HG02938 (cell line): Measurements from ENCODE around the gene ITPK1.

ENCODE experiments used
- ATAC-seq: cut with Tn5 transposase; IDR thresholded peaks from one replicate; pipeline ENCODE4 v1.9.1; 2021; ENCODE audit warnings: mild to moderate bottlenecking, moderate library complexity; ENCODE audit not compliant: unreplicated experiment

Gene ITPK1

DNA sequence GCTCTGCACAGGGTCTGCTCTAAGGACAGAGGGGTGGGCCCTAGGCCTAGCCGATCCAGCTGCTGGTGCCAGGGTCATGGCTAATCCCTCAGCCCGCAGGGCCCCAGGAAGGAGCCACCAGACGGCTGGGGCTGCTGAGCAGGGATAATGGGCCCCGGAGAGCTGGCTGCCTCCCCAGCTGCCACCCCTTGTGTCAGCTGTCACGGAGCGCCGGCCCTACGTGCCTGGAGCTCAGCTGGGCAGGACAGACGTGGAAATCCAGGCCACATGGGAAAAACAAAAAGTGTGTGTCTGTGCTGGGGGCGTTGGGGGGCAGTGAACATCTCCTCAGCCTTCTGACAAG lies 156.6 kb downstream of the ITPK1 start:
- ATAC-seq: no peak

DNA sequence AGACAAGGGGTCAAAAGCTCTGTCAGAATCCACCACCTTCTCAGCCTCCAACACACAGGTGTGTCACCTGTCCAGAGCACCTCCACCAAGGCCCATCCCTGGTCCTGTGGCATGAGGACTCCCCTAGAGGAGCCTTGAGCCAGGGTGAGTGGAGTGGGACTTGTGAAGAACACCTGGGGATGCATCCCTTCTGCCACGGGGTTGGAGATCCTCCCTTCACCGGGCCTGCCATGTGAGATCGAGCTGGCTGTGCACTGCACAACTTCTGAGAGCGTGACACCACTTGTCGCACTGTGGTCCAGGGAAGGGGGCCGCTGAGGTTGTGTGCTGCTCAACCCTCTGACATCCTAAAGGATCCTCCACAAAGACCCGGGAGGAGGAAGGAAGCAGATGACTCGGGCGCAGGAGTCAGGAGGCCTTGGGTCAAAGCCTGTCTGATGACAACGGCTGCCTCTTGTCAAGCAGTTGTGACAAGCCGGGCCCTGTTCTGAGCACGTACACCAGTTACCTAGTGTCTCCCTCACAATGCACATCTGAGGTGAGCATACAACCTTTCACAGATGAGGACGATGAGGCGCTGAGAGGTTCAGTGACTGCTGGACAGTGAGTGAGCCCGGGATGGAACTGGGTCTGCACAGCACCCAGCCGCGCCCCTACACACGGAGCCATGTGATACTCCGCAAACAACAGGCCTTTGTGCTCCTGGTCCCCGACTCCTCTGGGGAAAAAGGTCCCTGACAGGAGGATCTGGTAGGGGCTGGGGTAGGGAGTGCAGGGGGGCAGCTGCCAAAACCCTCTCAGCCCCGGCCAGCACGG lies 157.1 kb downstream of the ITPK1 start:
- ATAC-seq: no peak

DNA sequence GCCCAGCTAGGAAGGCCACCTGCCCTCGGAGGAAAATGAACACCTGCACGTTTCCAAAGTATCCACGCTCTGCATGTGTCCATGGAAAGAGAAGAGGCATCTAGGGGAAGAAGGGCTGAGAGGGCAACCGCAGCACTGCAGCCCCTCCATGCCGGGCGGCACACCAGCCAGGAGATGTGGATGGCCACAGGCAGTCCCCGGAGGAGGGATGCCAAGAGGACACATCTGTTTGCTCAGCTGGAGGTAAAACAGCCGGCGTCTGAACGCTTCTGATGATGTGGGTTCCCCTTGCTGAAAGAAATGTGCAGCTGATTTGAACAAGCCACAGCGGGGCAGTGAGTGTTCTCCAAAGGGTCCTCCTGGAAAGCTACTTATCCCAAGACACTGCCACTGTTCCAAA lies 158.8 kb downstream of the ITPK1 start:
- ATAC-seq: no peak

DNA sequence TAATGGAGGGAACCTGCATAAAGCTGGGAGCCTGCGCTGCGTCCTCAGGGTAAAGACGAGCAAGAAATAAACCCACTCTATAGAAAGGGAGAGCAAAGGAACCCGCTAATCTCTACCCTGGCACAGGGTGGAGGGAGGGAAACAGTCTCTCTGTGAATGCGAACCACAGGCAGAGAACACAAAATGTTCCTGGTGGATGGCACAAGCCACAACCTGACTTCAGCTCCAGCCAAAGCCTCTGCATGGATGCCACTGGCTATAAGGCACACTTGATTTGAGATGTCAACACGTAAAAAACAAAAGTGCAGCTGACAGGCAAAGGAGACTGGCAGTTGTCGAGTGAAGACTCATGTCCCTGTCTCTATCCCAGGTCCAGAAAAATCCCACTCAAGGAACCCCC lies 160.3 kb downstream of the ITPK1 start:
- no peak for ATAC-seq

DNA sequence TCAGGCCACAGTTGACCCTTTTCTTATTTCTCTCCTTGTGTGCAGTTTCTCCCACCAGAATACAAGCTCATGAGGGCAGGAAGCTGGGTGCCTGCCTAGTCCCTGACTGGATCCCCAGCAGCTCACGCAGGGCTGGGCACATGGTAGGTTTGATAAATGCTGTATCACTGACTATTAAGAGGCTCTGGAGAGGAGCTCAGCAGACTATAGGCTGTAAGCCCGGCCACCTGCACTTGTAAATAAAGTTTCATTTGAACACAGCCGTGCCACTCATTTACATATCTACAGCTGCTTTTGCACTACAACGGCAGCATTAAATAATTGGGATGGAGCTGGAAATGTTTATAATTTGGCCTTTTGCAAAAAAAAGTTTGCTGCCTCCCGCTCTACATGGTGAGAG lies 160.8 kb downstream of the ITPK1 start:
- no peak for ATAC-seq

DNA sequence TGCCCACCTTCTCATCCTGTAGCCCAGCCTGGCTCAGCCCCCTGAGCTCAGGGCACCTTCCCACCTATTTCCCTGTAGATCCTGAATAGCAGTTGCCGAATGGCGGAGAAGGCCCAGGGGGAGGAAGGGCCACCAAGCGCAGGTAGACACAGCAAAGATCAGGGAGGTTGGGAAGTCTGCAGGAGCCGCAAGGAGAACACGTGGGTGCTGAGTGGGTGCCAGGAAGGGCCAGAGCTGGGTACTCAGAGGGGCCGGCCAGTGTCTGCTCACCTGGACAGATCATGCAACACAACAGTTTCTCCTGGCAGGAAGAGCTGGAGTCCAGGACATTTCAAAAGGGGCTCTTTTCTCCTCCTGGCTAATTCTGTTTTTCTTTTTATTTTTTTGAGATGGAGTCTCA lies 162.2 kb downstream of the ITPK1 start:
- no peak for ATAC-seq

DNA sequence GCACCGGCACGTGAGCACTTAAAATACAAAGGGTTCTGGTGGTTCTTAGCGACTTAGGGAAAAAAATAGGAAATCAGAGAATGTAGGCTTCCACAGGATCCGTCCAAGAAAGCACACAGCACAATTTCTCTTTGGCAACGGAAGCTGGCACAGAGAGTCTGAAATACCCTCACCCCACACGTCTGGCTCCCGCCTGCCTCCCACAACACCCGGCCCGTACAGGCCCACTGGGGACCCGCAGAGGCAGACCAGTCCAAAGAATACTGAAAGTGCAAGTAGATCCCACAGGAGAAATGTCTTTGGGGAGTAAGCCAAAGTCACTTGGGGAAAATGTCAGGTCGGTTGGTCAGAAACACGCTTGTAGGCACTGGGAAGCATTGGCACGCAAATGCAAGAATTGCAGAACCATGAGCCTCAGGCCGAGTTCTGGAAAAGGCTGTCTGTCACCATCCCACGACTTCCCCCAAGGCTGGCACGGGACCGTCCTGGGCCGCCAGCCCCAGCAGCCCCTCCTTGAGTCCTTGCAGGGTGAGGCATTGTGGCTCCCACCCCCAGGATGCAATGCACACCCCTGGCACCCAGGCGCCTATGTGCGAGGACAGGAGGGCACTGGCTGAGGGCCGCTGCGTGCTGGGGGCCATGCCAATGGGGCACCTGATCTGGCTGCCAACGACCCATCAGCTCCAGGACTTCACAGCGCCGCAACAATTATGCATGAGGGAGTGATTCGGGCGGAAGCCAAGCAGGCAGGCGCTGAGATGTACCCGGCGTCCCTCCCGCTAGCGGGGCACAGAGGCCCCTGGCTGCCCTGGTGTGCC lies 163.0 kb downstream of the ITPK1 start:
- ATAC-seq: no peak

DNA sequence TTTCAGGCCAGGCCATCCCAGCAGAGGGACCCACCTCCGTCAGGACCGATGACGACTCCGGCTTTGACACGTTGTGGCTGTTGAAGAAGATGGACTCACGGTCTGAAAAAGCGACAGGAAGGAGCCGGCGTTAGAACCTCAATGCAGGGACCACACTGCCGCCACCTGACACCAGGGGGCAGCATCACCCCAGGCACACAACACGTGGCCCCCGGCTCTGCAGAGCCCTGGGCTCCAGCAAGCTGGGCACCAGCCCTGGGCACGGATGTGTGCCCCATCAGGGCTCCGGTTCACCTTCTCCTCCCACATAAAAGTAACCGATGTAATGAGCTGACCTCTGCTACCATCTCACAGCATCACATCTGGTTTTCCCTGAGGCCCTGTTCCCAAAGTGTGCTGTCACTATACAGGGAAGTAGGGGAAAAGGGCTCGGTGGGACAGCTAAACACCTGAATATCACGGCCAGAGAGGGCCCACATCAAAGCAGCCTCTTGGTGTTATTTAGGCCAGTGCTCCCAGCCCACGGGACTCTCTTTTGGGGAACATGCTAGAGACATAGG lies 163.7 kb downstream of the ITPK1 start:
- ATAC-seq: peak; percentile 66

DNA sequence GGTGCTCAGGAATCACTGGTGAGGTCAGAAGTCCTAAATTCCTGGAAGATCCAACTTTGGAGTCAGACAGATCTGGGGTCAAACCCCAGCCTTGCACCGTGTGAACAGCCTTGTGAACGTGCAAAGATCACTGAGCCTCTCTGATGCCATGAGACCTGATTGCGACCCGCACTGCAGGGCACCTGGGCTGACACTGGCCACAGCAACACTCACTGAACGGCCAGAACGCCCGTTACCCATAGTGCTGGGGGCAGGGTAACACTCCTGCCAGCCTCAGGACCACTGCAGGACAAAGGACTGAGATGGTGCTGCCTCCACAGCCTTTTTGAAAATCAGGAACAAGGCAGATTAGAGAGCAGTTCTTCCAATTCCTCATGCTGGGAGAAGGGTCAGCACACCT lies 164.5 kb downstream of the ITPK1 start:
- ATAC-seq: no peak

DNA sequence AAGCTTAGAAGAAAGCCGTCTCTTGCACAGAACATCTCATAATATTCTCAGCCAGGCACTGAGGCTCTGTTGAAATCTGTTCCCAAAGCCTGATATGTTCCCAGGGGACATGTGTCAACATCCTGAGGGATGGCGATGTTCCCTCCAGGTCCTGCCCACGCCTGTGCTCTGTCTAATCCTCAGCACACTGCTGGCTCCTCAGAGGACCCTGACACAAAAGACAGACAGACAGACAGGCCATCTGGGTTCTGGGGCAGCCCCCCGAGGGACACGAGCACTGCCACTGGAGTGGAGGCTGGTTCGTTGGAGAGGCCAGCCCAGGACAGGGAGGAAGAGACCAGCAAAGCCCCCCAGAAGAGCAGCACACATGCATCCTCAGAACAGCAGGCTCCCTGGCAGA lies 165.0 kb downstream of the ITPK1 start:
- ATAC-seq: no peak

DNA sequence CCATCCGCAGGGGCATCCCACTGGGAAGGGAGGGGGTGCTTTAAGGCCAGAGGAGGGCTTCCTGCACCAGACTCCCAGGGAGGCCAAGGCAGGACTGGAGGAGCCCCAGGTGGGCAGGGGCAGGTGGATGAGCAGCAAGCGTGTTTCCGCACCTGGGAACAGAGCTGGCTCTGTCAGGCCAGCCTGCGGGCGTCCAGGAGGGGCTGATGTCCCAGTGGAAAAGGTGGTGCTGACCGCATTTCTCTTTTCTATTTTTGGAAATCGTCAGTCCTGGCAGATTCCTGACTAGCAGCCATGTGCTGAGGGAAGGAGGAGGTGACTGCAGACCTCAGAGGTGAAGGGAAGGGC lies 165.6 kb downstream of the ITPK1 start:
- ATAC-seq: no peak

DNA sequence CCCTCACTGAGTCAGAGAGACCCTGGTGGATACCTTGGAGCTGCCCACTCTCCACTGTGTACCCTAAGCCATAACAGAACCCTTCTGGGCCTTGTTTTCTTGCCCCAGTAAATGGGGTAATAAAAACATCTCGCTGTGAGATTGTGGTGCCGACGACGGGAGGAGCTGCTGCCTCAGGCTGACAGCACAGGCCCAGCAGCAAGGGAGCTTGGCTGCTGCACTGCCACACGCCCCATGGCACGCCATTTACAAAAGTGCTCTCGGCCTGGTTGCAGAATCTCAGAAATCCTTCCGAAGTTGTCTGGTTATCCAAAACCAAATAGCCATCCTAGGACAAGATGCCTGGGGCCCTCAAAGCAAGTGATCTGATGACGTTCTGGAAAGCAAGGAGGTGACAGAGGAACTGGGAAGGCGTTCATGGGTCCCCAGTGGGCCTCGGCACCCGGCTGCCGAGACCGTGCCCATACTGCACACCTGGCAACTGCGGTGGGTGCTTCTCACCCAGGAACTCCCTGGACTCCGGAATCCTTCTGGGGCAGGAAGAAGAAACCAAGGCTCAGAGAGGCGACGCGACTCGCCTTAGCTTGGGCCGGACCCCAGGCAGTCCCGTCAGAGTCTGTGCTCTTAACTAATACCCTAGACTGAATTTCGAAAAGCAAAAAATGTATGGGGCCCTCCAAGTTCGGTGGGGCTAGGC lies 166.1 kb downstream of the ITPK1 start:
- ATAC-seq: no peak

DNA sequence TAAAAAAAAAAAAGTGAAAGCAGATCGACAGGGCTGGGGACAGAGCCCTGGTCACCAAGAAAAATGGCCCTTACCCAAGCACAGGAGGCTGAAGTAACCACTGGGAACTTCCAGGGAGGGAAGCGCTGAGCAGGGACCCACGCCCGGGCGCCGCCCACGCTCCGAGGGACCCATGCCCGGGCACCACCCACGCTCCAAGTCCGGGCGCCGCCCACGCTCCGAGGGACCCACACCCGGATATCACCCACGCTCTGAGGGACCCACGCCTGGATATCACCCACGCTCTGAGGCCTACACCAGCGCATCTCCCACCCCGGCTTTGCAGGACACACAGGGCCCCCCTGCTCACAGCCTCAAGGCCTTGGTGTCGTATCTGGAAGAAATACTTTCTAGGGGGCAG lies 167.1 kb downstream of the ITPK1 start:
- no peak for ATAC-seq

DNA sequence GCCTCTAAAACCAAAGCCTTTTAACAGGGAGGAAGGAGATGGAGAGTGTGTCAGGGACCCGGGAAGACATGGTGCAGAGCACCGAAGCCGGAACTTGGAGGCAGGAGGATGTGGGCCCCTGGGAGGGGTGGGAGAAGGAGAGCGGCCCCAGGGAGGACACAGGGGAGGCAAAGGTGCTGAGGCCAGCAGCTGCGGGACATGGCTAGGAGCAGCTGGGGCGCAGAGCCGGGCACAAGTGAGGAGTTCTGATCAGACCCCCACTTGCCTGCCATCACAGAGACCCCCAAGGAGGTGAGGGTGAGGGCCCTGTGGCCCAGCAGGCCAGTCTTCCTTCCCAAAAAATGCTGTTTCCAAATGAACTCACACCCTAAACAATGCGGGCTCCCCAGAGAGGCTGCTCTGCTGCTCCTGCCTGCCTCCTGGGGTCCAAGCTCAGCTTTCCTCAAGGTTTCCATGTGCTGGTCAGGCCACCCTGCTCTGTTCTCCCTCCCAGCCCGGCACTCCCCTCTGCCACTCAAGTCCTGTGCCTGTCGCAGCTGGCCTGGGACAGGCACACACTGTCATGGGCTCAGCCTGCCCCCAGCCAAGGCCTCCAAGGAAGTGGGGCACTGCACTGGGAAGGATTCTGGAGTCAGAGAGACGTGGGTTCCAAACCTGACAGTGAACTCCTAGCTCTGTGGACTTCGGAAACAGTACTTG lies 168.7 kb downstream of the ITPK1 start:
- no peak for ATAC-seq

DNA sequence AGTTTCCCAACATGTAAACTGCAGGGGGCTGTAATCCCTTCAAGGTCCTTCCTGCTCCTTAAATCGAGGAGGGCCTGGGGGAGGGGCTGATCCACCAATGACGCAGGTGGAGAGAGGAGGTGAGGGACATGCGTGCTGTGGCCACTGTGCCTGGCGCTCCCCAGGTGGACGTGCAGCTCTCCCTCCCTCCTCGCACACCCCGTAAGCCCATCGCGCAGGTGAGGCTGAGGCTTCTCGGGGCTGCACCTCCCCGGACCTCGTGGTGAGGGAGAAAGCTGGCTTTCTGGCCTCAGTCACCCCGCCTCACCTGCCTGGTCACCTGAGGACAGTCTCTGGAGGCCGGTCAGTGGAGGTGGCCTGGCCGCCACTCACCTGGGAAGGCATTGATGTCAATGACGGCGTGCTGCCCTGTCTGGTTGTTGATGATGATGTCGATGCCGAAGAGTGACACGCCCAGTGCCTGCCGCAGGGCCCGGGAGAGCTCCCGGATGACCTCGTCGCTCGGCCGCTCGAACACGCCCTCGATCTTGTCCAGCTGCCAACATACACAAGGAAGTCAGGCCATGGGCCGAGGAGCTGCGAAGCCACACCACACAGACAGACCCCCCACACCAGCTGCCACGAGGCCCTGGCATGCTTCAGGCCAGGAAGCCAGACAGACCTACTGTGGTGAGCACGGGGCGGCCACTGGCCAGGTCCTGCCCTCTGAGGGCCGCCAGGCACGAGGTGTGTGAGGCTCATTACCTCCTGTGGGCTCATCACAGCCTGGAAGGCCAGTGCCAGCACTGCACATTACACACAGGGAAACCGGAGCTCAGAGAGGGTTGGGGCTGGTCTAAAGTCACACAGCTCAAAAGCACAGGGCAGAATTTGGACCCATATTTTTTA lies 169.5 kb downstream of the ITPK1 start:
- no peak for ATAC-seq

DNA sequence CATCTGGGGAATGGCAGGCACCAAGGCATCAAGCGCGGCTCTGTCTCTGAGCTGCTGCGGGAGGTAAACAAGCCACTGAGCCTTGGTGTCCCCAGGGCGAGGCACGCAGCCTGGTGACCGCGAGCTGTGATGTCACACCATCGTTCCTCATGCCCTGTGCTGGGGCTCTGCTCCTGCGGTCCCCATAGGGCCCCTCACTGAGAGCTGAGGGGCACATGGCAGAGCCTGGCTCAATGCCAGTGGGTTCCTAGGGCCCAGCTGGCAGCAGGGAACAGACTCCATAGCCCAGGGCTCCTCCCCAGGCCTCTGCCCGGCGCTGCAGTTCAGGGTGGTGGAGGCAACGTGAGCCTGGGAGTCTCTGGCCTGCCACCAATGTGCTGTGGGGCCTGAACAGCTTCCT lies 170.2 kb downstream of the ITPK1 start:
- ATAC-seq: no peak

DNA sequence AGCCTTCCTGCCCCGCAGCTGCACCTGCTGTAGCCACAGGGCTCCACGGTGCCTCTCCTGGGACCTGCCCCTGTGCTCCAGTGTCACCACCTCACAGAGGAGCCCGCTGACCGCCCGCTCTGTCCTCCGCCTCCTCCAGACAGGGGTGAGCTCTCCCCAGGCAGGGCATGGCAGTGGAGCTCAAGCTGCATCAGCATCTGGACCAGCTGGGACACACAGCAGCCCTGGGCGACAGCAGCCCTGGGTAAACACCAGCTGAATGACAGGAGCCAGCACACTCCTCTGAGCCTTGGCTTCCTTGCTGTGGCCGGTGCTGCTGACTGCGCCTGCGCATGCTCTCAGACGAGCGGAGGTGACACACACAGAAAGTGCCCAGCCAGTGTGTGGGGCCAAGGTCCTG lies 170.7 kb downstream of the ITPK1 start:
- ATAC-seq: no peak

DNA sequence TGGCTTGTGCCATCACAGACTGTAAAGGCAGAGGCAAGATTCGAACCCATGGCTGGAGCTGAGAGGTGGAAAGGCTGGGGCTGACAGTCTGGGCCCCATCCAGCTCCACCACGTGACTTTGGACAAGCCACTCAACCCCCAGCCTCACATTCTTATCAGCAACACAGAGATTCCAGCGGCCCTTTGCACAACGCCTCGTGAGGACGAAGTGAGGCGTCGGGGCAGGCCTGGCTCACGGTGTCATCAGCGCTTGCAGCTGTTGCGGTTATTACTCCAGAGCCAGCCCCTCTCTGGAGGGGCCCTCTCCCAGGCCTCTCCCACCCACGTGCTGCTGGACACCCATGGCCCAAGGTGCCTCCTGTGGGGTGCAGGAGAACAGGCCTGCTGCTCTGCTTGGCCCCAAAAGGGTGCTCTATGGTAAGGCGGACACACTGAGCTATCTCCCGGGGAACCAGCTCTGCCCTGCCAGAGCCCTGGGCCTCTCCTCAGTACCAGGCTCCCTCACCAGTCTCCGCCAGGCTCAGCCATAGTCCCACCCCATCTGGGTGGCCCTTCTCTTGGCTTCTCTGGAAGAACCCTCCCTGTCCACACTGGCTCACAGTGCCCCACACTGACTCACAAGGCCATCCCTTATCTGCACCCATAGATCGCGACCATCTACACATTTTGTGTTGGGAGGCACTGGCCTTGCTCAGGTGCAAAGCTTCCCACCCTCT lies 171.7 kb downstream of the ITPK1 start:
- no peak for ATAC-seq

DNA sequence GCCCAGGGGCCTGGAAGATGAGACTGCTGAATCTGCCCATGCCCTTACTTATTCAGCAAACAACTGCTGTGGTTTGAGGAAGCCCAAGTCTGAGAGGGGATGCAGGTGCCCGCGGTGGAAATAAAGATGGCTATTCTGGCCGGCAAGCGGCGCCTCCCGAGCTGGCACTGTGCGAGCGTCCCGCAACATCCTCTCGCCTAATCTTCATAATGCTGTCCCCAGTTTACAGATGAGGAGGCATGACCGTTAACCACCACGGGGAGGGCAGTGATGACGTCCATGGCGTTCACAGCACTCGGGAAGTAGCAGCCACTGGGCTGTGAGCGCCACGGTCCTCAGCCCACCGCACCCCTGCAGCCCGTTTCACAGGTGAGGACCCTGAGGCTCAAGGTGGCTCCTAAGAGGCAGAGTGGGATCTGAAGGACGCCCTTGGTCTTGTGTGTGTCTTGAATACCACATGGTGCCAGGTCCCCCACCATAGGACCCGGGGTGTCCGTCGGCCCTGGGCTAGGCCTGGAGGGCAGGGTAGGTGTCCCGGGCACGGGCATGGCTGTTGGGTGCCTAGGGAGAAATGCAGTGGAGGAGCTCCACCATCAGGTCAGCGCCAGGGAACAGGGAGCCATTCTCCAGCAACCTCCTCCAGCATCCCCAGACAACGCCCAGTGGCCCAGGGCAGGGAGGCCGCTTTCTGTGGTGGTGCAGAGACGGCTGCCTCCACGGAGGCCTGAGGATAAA lies 172.6 kb downstream of the ITPK1 start:
- ATAC-seq: no peak
